ENCODE data around the gene GLRX2.

GLRX2 gene

GRCh38 chr1:193113258-193113991 lies 8.2 kb upstream of the GLRX2 start:
- in situ Hi-C loops (cut with HindIII; ENCODE audit: low sequenced_read_pairs) = no loop called here
- no peak for DNase-seq (ENCODE audit: low read depth)
- H3K4me3 ChIP-seq (ENCODE audit: low read depth, low read length) = no peak overlapping the region
- no peak for TF ChIP-seq CTCF (IDR thresholded peaks at IDR 0.05; ENCODE audit: low read depth, low read length, missing control alignments)

- peak; percentile 27 for DNase-seq (ENCODE audit: low read depth)
- in situ Hi-C loops (cut with HindIII; ENCODE audit: low sequenced_read_pairs) = no loop called here
- TF ChIP-seq CTCF (IDR thresholded peaks at IDR 0.05; ENCODE audit: low read depth, low read length, missing control alignments) = no peak
- no peak overlapping the region for H3K4me3 ChIP-seq (ENCODE audit: low read depth, low read length)
Measured at GRCh38 chr1:193111641-193112090, 6.5 kb upstream of the GLRX2 start.

- TF ChIP-seq CTCF (IDR thresholded peaks at IDR 0.05; ENCODE audit: low read depth, low read length, missing control alignments) = no peak
- DNase-seq (ENCODE audit: low read depth) = no peak
- no peak overlapping the region for H3K4me3 ChIP-seq (ENCODE audit: low read depth, low read length)
- in situ Hi-C loops (cut with HindIII; ENCODE audit: low sequenced_read_pairs) = no loop called here
Measured at GRCh38 chr1:193110864-193111263, 5.7 kb upstream of the GLRX2 start.

- no peak for TF ChIP-seq CTCF (IDR thresholded peaks at IDR 0.05; ENCODE audit: low read depth, low read length, missing control alignments)
- no peak overlapping the region for H3K4me3 ChIP-seq (ENCODE audit: low read depth, low read length)
- in situ Hi-C loops (cut with HindIII; ENCODE audit: low sequenced_read_pairs) = no loop called here
Measured at GRCh38 chr1:193110246-193110645, 5.0 kb upstream of the GLRX2 start.

GRCh38 chr1:193109619-193110018 lies 4.4 kb upstream of the GLRX2 start:
- no peak overlapping the region for H3K4me3 ChIP-seq (ENCODE audit: low read depth, low read length)
- in situ Hi-C loops (cut with HindIII; ENCODE audit: low sequenced_read_pairs) = no loop called here
- DNase-seq (ENCODE audit: low read depth) = no peak
- TF ChIP-seq CTCF (IDR thresholded peaks at IDR 0.05; ENCODE audit: low read depth, low read length, missing control alignments) = no peak

More at GRCh38 chr1:193110246-193110645, 5.0 kb upstream of the GLRX2 start:
- no peak for DNase-seq (ENCODE audit: low read depth)

- TF ChIP-seq CTCF (IDR thresholded peaks at IDR 0.05; ENCODE audit: low read depth, low read length, missing control alignments) = no peak
- DNase-seq (ENCODE audit: low read depth) = no peak
- in situ Hi-C loops (cut with HindIII; ENCODE audit: low sequenced_read_pairs) = no loop called here
- H3K4me3 ChIP-seq (ENCODE audit: low read depth, low read length) = no peak overlapping the region
Measured at GRCh38 chr1:193108471-193108870, 3.3 kb upstream of the GLRX2 start.

Measured in astrocyte of the cerebellum (primary cell).